ENCODE results near the gene ADAM15.

ADAM15 gene

GRCh38 chr1:155092131-155092530 is 41.0 kb downstream of the ADAM15 start:
- DNase-seq: no peak

- DNase-seq: no peak
Observed at GRCh38 chr1:155092641-155093040, 41.5 kb downstream of the ADAM15 start.

- no peak for DNase-seq
Observed at GRCh38 chr1:155093911-155094621, 43.0 kb downstream of the ADAM15 start.

- no peak for DNase-seq
Observed at GRCh38 chr1:155094622-155094948, 43.5 kb downstream of the ADAM15 start.

DNA sequence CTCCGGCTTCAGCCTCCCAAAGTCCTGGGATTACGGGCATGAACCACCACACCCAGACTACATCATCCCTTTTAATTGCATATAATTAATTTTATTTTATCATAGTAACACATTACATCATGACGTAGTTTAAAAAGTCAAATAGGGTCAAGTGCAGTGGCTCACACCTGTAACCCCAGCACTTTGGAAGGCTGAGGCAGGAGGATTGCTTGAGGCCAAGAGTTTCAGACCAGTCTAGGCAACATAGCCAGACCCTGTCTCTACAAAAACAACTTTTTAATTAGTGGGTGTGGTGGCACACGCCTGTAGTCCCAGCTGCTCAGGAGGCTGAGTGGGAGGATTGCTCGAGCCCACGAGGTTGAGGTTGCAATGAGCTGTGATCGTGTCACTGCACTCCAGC is 48.2 kb downstream of the ADAM15 start:
- no peak for DNase-seq

- no peak for DNase-seq
Observed at GRCh38 chr1:155103325-155103724, 52.2 kb downstream of the ADAM15 start.

DNA sequence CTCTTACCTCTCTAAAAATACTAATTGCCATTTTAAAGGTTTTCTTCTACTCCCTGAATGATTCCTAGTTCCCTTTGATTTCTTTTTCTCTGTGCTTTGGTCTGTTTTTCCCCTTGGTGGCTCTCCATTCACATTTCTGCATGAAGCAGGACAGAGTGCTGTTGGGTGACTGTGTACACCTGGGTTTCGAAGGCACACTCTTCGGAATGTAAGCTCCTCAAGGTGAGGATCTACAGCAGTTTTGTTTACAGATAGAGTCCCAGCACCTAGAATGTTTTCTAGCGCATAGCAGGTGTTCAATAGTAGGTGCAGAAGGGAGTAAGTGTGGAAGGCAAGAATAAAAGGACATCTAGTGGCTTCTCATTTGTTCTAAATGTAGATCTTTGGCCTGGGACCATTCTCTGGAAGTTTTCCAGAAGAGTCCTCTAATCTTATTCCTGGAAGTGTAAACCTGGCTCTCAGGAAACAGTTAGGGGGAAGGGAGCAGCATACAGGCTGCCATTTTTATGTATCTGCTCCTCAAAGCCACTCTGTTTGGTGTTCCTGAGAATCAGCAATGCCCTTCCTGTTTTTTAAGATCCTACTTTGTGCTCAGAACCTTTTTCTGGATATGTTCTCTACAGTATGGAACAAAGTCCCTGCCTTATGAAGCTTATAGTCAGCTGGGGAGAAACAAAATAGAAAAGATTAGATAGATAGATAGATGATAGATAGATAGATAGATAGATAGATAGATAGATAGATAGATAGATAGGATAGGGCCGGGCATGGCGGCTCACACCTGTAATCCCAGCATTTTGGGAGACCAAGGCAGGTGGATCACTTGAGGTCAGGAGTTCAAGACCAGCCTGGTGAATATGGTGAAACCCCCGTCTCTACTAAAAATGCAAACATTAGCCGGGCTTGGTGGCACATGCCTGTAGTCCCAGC is 53.8 kb downstream of the ADAM15 start:
- no peak for DNase-seq

DNA sequence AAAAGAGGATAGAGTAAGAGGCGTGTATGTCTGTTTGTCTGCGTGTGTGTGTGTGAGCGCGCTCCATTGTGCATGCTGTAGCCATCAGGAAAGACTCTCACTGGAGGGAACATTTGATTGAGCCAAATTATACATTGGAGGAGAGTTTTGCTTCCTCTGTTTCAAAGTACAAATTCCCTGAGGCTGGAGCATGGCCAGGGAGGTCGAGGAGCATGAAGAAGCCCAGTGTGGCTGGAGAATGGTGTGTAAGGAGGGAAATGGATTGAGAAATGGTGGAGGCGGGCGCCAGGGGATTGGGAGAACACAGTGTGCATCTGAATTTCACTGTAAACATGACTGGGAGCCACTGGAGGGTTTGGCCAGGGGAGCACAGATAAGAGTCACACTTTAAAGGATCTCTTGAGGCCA is 54.5 kb downstream of the ADAM15 start:
- DNase-seq: no peak

DNA sequence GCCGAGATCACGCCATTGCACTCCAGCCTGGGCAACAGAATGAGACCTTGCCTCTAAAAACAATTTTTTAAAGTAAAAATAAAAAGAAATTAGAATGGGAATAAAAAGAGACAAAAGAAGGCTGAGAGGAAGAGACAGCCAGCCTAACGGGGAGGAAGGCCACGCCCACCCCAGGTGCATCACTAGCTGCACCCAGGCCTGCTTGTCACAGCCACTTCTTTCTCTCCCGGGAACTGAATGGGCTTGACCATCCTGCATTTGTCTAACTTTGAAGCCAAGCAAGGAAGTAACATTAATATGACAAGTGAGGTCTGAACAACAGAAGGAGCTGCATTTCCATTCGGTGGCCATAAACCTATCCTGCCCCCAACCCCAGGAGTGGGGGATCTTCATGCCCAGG is 55.7 kb downstream of the ADAM15 start:
- DNase-seq: no peak

DNA sequence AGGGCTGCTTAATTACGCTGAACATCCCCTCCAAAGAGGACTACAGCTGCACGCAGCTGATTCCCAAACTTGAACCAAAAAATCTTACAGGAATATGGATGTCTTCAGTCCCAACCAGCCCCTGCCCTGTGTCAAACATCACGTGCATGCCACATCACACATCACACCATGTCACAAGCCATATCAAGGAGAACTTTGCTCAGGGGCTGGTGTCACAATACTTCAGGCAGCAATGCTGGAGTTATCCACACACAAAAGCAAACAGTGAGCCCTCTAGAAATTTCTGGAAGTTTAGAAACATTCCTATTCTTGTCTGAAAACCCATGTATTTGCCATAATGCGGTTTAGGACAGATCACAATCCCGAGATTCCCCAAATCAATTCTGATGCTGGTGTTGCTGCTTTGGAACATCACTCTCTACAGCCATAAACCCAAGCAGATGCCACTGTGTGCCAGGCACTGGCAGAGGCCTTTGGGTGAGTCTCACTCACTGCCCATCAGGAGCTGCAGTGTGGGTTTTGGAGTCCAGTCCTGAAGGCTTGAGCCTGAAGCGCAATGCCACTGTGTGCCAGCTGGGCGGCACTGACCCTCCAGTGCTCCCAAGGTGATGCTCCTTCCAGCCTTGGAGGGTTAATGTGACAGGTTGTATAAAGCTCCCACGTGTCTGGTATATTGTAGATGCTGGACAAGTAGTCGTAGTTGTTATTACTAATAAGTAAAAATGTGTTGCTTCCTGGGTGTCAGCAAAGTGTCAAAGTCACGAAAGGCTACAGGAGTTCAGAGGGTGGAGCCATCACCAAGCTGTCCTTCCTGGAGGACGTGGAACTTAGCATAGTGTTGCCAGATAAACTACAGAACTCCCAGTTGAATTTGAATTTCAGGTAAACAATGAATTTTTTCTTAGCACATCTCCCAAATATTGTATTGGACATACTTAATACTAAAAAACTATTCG is 56.5 kb downstream of the ADAM15 start:
- DNase-seq: no peak

DNA sequence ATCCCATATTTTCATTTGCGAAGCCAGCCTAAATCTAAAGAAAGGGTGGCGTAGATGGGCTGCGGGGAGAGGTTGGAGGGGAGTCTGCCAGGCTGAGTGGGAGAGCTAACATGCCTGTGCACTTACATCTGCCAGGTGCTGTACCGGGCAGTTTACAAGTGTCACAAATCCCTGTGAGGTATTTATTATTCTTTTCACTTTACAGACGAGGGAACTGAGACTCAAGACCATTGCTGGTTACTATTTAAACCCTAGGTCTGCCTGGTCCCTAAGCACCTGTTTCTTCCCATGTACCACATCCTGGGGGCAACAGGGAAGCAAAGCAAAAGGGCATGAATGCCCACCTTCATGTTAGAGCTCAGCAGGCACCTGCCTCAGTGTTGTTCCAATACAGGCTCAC is 57.2 kb downstream of the ADAM15 start:
- DNase-seq: no peak

DNA sequence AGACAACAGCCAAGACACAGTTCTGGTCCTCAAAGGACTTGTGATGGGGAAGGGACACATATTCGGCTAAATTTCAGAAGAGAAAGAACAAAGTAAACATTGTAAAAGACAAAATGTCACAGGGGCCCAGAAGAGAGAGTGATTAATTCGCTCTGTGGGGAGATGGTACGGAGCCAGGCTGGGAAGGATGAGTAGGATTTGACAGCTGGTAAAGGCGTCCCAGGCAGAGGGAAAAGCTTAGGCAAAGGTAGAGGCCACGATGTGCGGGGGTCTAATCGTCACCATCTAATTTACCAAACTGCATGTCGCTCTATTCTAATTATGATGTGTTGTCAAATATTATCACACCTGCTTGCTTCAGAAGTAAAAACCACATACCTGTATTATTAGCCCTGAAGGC is 59.3 kb downstream of the ADAM15 start:
- no peak for DNase-seq

DNA sequence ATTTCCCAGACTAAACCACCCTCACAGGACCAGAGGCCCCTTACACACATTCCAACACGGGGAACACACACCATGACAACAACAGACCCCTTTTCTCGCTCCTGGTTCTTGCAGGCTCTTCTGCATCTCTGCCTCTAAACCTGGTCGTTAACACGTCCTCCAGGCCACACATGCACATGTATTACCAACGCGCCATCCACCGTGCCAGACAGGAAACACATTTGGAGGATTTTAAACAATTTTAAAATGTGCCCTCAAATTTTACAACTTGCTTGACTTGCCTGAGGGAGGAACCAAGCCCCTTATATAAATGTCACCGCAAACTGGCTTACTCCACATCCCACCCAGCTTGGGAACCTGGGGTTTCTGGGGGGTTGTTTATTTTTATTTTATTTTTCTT is 59.7 kb downstream of the ADAM15 start:
- no peak for DNase-seq

Data from T-helper 1 cell (primary cell).